Body of pancreas (tissue), 4 donors: ENCODE measurements around the gene IRF3.

Experiments used
- CTCF ChIP-seq, 7 experiments: fragments of 450-650 bp in 4 of 7; fragments of 200-600 bp in 3 of 7; sonication (generic) in 3 of 7; IDR thresholded peaks; one replicate each; pipeline ENCODE4 v1.5.1; 2016 to 2019; ENCODE audit warnings: antibody characterized with exemption in 7 of 7
- POLR2A ChIP-seq, 3 donors: fragments of 450-650 bp; IDR thresholded peaks; one replicate each; pipeline ENCODE4 v1.6.1; 2016; ENCODE audit warnings: antibody characterized with exemption in 3 of 3, mild to moderate bottlenecking in 2 of 3

- TF ChIP-seq POLR2A (IDR thresholded peaks at IDR 0.05) (no peak), CTCF (IDR thresholded peaks at IDR 0.05) (no peak)
Measured at GRCh38 chr19:49636233-49636932, 29.3 kb downstream of the IRF3 start.
